IPS-15b (cell line): ENCODE measurements around the gene YWHAG.
"Not testable (repeated sequence)": the region's sequence is repeated elsewhere in the genome, so short reads cannot be mapped to it uniquely, and the experiment has no call there.

Experiments used
- H3K27me3 ChIP-seq: one replicate; pipeline ENCODE4 v1.6.1; 2013; ENCODE audit warnings: low read length; ENCODE audit not compliant: control insufficient read depth, insufficient read depth
- H3K36me3 ChIP-seq: one replicate; pipeline ENCODE4 v1.6.1; 2013; ENCODE audit warnings: low read length; ENCODE audit not compliant: control insufficient read depth, insufficient read depth
- H3K4me1 ChIP-seq: one replicate; pipeline ENCODE4 v1.6.1; 2013; ENCODE audit warnings: mild to moderate bottlenecking, low read length; ENCODE audit not compliant: control insufficient read depth, insufficient read depth
- H3K4me3 ChIP-seq: one replicate; pipeline ENCODE4 v1.5.1; 2013; ENCODE audit warnings: low read depth, low read length
- H3K9ac ChIP-seq: one replicate; pipeline ENCODE4 v1.6.1; 2013; ENCODE audit warnings: low read depth, mild to moderate bottlenecking, low read length
- H3K9me3 ChIP-seq: one replicate; pipeline ENCODE4 v1.6.1; 2013; ENCODE audit warnings: mild to moderate bottlenecking, low read length; ENCODE audit not compliant: control insufficient read depth, insufficient read depth

Gene YWHAG

GRCh38 chr7:76342222-76342621, 16.6 kb downstream of the YWHAG start:
- H3K36me3 ChIP-seq, result peaks cover 25% of the 10 kb centered on the region
- no peaks in the 10 kb centered on the region for H3K4me1 ChIP-seq
- no peak overlapping the region for H3K4me3 ChIP-seq

GRCh38 chr7:76340617-76341131, 18.1 kb downstream of the YWHAG start:
- H3K9ac ChIP-seq, result no peak overlapping the region
- H3K4me3 ChIP-seq, result no peak overlapping the region
- H3K4me1 ChIP-seq, result no peaks in the 10 kb centered on the region
- H3K27me3 ChIP-seq, result no peaks in the 10 kb centered on the region
- no peaks in the 10 kb centered on the region for H3K9me3 ChIP-seq
- peaks cover 12% of the 10 kb centered on the region for H3K36me3 ChIP-seq

More at GRCh38 chr7:76342222-76342621, 16.6 kb downstream of the YWHAG start:
- Histone ChIP-seq H3K27me3 (no peaks in the 10 kb centered on the region), H3K9me3 (no peaks in the 10 kb centered on the region), H3K9ac (no peak overlapping the region)

GRCh38 chr7:76338298-76339084, 20.3 kb downstream of the YWHAG start:
- Histone ChIP-seq H3K4me1 (no peaks in the 10 kb centered on the region), H3K9ac (peak overlapping the region; percentile 9), H3K4me3 (no peak overlapping the region), H3K36me3 (no peaks in the 10 kb centered on the region), H3K27me3 (no peaks in the 10 kb centered on the region), H3K9me3 (no peaks in the 10 kb centered on the region)

- Histone ChIP-seq H3K27me3 (no peaks in the 10 kb centered on the region), H3K9me3 (no peaks in the 10 kb centered on the region), H3K4me3 (no peak overlapping the region), H3K9ac (no peak overlapping the region), H3K36me3 (no peaks in the 10 kb centered on the region), H3K4me1 (no peaks in the 10 kb centered on the region)
These were observed 21.6 kb downstream of the YWHAG start for GRCh38 chr7:76337147-76337546.

- H3K9ac ChIP-seq, result no peak overlapping the region
- no peaks in the 10 kb centered on the region for H3K27me3 ChIP-seq
- no peaks in the 10 kb centered on the region for H3K9me3 ChIP-seq
- H3K36me3 ChIP-seq, result no peaks in the 10 kb centered on the region
- no peaks in the 10 kb centered on the region for H3K4me1 ChIP-seq
- H3K4me3 ChIP-seq, result no peak overlapping the region
These were observed 22.7 kb downstream of the YWHAG start for GRCh38 chr7:76336094-76336493.

GRCh38 chr7:76335417-76335816, 23.4 kb downstream of the YWHAG start:
- H3K4me1 ChIP-seq, H3K9me3 ChIP-seq, H3K36me3 ChIP-seq, H3K27me3 ChIP-seq, H3K9ac ChIP-seq, H3K4me3 ChIP-seq: not testable (repeated sequence)

- Histone ChIP-seq H3K4me1 (no peaks in the 10 kb centered on the region), H3K4me3 (no peak overlapping the region), H3K9ac (no peak overlapping the region), H3K9me3 (no peaks in the 10 kb centered on the region), H3K27me3 (no peaks in the 10 kb centered on the region), H3K36me3 (peaks cover 9% of the 10 kb centered on the region)
These were observed 24.3 kb downstream of the YWHAG start for GRCh38 chr7:76334320-76334967.

GRCh38 chr7:76333511-76334101, 25.2 kb downstream of the YWHAG start:
- Histone ChIP-seq H3K9me3 (no peaks in the 10 kb centered on the region), H3K9ac (no peak overlapping the region), H3K36me3 (peaks cover 15% of the 10 kb centered on the region), H3K27me3 (no peaks in the 10 kb centered on the region), H3K4me3 (no peak overlapping the region), H3K4me1 (no peaks in the 10 kb centered on the region)

- Histone ChIP-seq H3K4me3 (no peak overlapping the region), H3K27me3 (no peaks in the 10 kb centered on the region), H3K4me1 (peaks cover 2% of the 10 kb centered on the region), H3K9ac (no peak overlapping the region), H3K9me3 (no peaks in the 10 kb centered on the region), H3K36me3 (peaks cover 15% of the 10 kb centered on the region)
These were observed 26.7 kb downstream of the YWHAG start for GRCh38 chr7:76332078-76332477.

GRCh38 chr7:76330673-76331072, 28.1 kb downstream of the YWHAG start:
- Histone ChIP-seq H3K4me1 (peaks cover 2% of the 10 kb centered on the region), H3K4me3 (no peak overlapping the region), H3K27me3 (no peaks in the 10 kb centered on the region), H3K9ac (no peak overlapping the region), H3K9me3 (no peaks in the 10 kb centered on the region), H3K36me3 (peaks cover 24% of the 10 kb centered on the region)

GRCh38 chr7:76330261-76330660, 28.5 kb downstream of the YWHAG start:
- peaks cover 27% of the 10 kb centered on the region for H3K36me3 ChIP-seq
- peaks cover 2% of the 10 kb centered on the region for H3K4me1 ChIP-seq
- H3K4me3 ChIP-seq, result no peak overlapping the region
- H3K9me3 ChIP-seq, result no peaks in the 10 kb centered on the region
- H3K9ac ChIP-seq, result no peak overlapping the region
- H3K27me3 ChIP-seq, result no peaks in the 10 kb centered on the region

- no peaks in the 10 kb centered on the region for H3K9me3 ChIP-seq
- peaks cover 2% of the 10 kb centered on the region for H3K4me1 ChIP-seq
- H3K9ac ChIP-seq, result no peak overlapping the region
- H3K36me3 ChIP-seq, result peaks cover 27% of the 10 kb centered on the region
- H3K4me3 ChIP-seq, result no peak overlapping the region
- no peaks in the 10 kb centered on the region for H3K27me3 ChIP-seq
These were observed 29.3 kb downstream of the YWHAG start for GRCh38 chr7:76329479-76329878.
